Adipocyte (in vitro differentiated cells): Measurements from ENCODE around the gene SEC14L6.
"Not testable (repeated sequence)": the region's sequence is repeated elsewhere in the genome, so short reads cannot be mapped to it uniquely, and the experiment has no call there.

ENCODE experiments used
- DNase-seq: peaks from one replicate; pipeline ENCODE4 v3.0.0-alpha.2; 2015; ENCODE audit warnings: low read depth
- H3K27me3 ChIP-seq: replicated peaks from 2 replicates; pipeline ENCODE4 v1.7.0; 2013; ENCODE audit warnings: mild to moderate bottlenecking, low read length, moderate library complexity; ENCODE audit not compliant: control insufficient read depth, insufficient read depth
- H3K36me3 ChIP-seq: 2 replicates; pipeline ENCODE4 v1.7.0; 2013; ENCODE audit warnings: low read length, mild to moderate bottlenecking, moderate library complexity; ENCODE audit not compliant: control insufficient read depth, insufficient read depth, severe bottlenecking
- H3K4me1 ChIP-seq: 2 replicates; pipeline ENCODE4 v1.7.0; 2013; ENCODE audit warnings: mild to moderate bottlenecking, low read length, moderate library complexity; ENCODE audit not compliant: control insufficient read depth, insufficient read depth
- H3K4me3 ChIP-seq: 2 replicates; pipeline ENCODE4 v1.7.0; 2013; ENCODE audit warnings: mild to moderate bottlenecking, low read length, moderate library complexity
- H3K9ac ChIP-seq: 2 replicates; pipeline ENCODE4 v1.7.0; 2013; ENCODE audit warnings: mild to moderate bottlenecking, low read length, moderate library complexity
- H3K9me3 ChIP-seq: 2 replicates; pipeline ENCODE4 v1.7.0; 2013; ENCODE audit warnings: mild to moderate bottlenecking, low read length, moderate library complexity; ENCODE audit not compliant: control insufficient read depth

SEC14L6 gene

GRCh38 chr22:30546616-30547015, at the start of gene SEC14L6:
Gene SEC14L6, minus strand, starts transcription at chr22:30546741. Its CDS starts 59 bp downstream, at chr22:30546682.
- Histone ChIP-seq H3K36me3 (no peaks in the 10 kb centered on the region), H3K27me3 (peaks cover 31% of the 10 kb centered on the region), H3K4me1 (peaks cover 13% of the 10 kb centered on the region), H3K4me3 (no peak within 1 kb of the TSS), H3K9ac (no peak within 1 kb of the TSS), H3K9me3 (no peaks in the 10 kb centered on the region)
- DNase-seq = no peak

- no peak for DNase-seq
- Histone ChIP-seq H3K4me1 (no peaks in the 10 kb centered on the region), H3K9me3 (no peaks in the 10 kb centered on the region), H3K36me3 (no peaks in the 10 kb centered on the region), H3K27me3 (peaks cover 3% of the 10 kb centered on the region), H3K9ac (no peak overlapping the region), H3K4me3 (no peak overlapping the region)
Measured at GRCh38 chr22:30596199-30596598, 49.7 kb upstream of the SEC14L6 start.

GRCh38 chr22:30592360-30592713, 45.8 kb upstream of the SEC14L6 start:
- peak overlapping the region; percentile 98 for H3K9ac ChIP-seq
- H3K27me3 ChIP-seq, DNase-seq, H3K9me3 ChIP-seq: not testable (repeated sequence)
- H3K36me3 ChIP-seq = peaks cover 16% of the 10 kb centered on the region
- H3K4me1 ChIP-seq = peaks cover 11% of the 10 kb centered on the region
- peak overlapping the region; percentile 98 for H3K4me3 ChIP-seq

- Histone ChIP-seq H3K36me3 (peaks cover 22% of the 10 kb centered on the region), H3K4me3 (peak within 1 kb of the TSS; percentile 98), H3K27me3 (peaks cover 3% of the 10 kb centered on the region), H3K4me1 (peaks cover 11% of the 10 kb centered on the region), H3K9me3 (no peaks in the 10 kb centered on the region), H3K9ac (peak within 1 kb of the TSS; percentile 98)
- DNase-seq = peak; percentile 100
Measured at GRCh38 chr22:30591588-30592359, 45.2 kb upstream of the SEC14L6 start, which contains the start of gene PES1. Gene PES1, minus strand, starts transcription at chr22:30591910. Its CDS starts 77 bp downstream, at chr22:30591833.

- H3K36me3 ChIP-seq = peaks cover 28% of the 10 kb centered on the region
- H3K4me3 ChIP-seq = peak overlapping the region; percentile 98
- peaks cover 3% of the 10 kb centered on the region for H3K27me3 ChIP-seq
- peak; percentile 53 for DNase-seq
- no peaks in the 10 kb centered on the region for H3K9me3 ChIP-seq
- H3K4me1 ChIP-seq = peaks cover 11% of the 10 kb centered on the region
- peak overlapping the region; percentile 98 for H3K9ac ChIP-seq
Measured at GRCh38 chr22:30591191-30591587, 44.6 kb upstream of the SEC14L6 start.

- no peaks in the 10 kb centered on the region for H3K9me3 ChIP-seq
Measured at GRCh38 chr22:30586414-30586813, 39.9 kb upstream of the SEC14L6 start.

GRCh38 chr22:30584441-30584840, 37.9 kb upstream of the SEC14L6 start:
- no peak overlapping the region for H3K9ac ChIP-seq
- H3K36me3 ChIP-seq = peaks cover 87% of the 10 kb centered on the region
- H3K9me3 ChIP-seq = no peaks in the 10 kb centered on the region
- peaks cover 19% of the 10 kb centered on the region for H3K4me1 ChIP-seq
- H3K4me3 ChIP-seq = no peak overlapping the region
- no peak for DNase-seq
- H3K27me3 ChIP-seq = no peaks in the 10 kb centered on the region

More at GRCh38 chr22:30586414-30586813, 39.9 kb upstream of the SEC14L6 start:
- H3K27me3 ChIP-seq = no peaks in the 10 kb centered on the region
- no peak for DNase-seq
- peaks cover 31% of the 10 kb centered on the region for H3K4me1 ChIP-seq
- H3K4me3 ChIP-seq = no peak overlapping the region
- no peak overlapping the region for H3K9ac ChIP-seq
- peaks cover 67% of the 10 kb centered on the region for H3K36me3 ChIP-seq

- Histone ChIP-seq H3K4me3 (no peak overlapping the region), H3K9ac (peak overlapping the region; percentile 9), H3K36me3 (peaks cover 92% of the 10 kb centered on the region), H3K27me3 (no peaks in the 10 kb centered on the region), H3K4me1 (peaks cover 19% of the 10 kb centered on the region), H3K9me3 (no peaks in the 10 kb centered on the region)
- DNase-seq = no peak
Measured at GRCh38 chr22:30582788-30583545, 36.4 kb upstream of the SEC14L6 start.

GRCh38 chr22:30582051-30582450, 35.5 kb upstream of the SEC14L6 start:
- H3K27me3 ChIP-seq = no peaks in the 10 kb centered on the region
- H3K36me3 ChIP-seq = peaks cover 92% of the 10 kb centered on the region
- H3K9me3 ChIP-seq = no peaks in the 10 kb centered on the region
- no peak overlapping the region for H3K4me3 ChIP-seq
- no peak for DNase-seq
- H3K4me1 ChIP-seq = peaks cover 19% of the 10 kb centered on the region
- H3K9ac ChIP-seq = no peak overlapping the region

- H3K4me3 ChIP-seq = no peak overlapping the region
- H3K9ac ChIP-seq = no peak overlapping the region
- H3K4me1 ChIP-seq = peaks cover 19% of the 10 kb centered on the region
- no peak for DNase-seq
- peaks cover 92% of the 10 kb centered on the region for H3K36me3 ChIP-seq
- H3K9me3 ChIP-seq = no peaks in the 10 kb centered on the region
- no peaks in the 10 kb centered on the region for H3K27me3 ChIP-seq
Measured at GRCh38 chr22:30580896-30581295, 34.4 kb upstream of the SEC14L6 start.

GRCh38 chr22:30578481-30578880, 31.9 kb upstream of the SEC14L6 start:
- Histone ChIP-seq H3K36me3 (peaks cover 74% of the 10 kb centered on the region), H3K9me3 (no peaks in the 10 kb centered on the region), H3K4me3 (no peak overlapping the region), H3K4me1 (peaks cover 20% of the 10 kb centered on the region), H3K9ac (no peak overlapping the region), H3K27me3 (no peaks in the 10 kb centered on the region)
- DNase-seq = no peak
